ENCODE data around the gene ZRANB2. TPM values are rescaled to one million over a fixed set of nuclear protein-coding genes. Genes with fewer than 3 reads are reported as not detected.

The ZRANB2 gene
- total and polyA plus RNA-seq, 2 donors (not counting 1 experiment from before 2014, with no cell fraction given), result 40.8 to 86.7 TPM

- DNase-seq (ENCODE audit: low read depth in 2 of 2), result no peak
- H3K4me2 ChIP-seq (ENCODE audit: extremely low read depth, insufficient read depth, low read length), result no peak overlapping the region
- no peaks in the 10 kb centered on the region for H3K27me3 ChIP-seq (ENCODE audit: control insufficient read depth, insufficient read depth, low read length)
- H3K4me3 ChIP-seq (replicated peaks in 1 of 4; ENCODE audit: control extremely low read depth in 1 of 4, insufficient read depth in 1 of 4, low read depth in 3 of 4, low read length in 4 of 4), result no peak overlapping the region
- no peak overlapping the region for H2AFZ ChIP-seq (ENCODE audit: low read length)
- no peak for TF ChIP-seq EZH2 (IDR thresholded peaks at IDR 0.05; ENCODE audit: low read length, missing control alignments)
- TF ChIP-seq, protein P1, sequence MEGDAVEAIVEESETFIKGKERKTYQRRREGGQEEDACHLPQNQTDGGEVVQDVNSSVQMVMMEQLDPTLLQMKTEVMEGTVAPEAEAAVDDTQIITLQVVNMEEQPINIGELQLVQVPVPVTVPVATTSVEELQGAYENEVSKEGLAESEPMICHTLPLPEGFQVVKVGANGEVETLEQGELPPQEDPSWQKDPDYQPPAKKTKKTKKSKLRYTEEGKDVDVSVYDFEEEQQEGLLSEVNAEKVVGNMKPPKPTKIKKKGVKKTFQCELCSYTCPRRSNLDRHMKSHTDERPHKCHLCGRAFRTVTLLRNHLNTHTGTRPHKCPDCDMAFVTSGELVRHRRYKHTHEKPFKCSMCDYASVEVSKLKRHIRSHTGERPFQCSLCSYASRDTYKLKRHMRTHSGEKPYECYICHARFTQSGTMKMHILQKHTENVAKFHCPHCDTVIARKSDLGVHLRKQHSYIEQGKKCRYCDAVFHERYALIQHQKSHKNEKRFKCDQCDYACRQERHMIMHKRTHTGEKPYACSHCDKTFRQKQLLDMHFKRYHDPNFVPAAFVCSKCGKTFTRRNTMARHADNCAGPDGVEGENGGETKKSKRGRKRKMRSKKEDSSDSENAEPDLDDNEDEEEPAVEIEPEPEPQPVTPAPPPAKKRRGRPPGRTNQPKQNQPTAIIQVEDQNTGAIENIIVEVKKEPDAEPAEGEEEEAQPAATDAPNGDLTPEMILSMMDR (conservative IDR thresholded peaks at IDR 0.05 in 1 of 2, IDR thresholded peaks at IDR 0.05 in 1 of 2; ENCODE audit: low read depth in 1 of 2, low read length in 2 of 2), result no peak
- no peaks in the 10 kb centered on the region for H3K36me3 ChIP-seq (ENCODE audit: control insufficient read depth, insufficient read depth, low read length)
- H3K9ac ChIP-seq (ENCODE audit: insufficient read depth, low read length), result no peak overlapping the region
- no peaks in the 10 kb centered on the region for H3K4me1 ChIP-seq (ENCODE audit: control insufficient read depth, extremely low read depth, insufficient read depth, low read length)
- no peak overlapping the region for H3K27ac ChIP-seq (ENCODE audit: insufficient read depth, low read length)
- no peaks in the 10 kb centered on the region for H3K79me2 ChIP-seq (ENCODE audit: control insufficient read depth, insufficient read depth, low read length)
- no peaks in the 10 kb centered on the region for H4K20me1 ChIP-seq (ENCODE audit: control insufficient read depth, extremely low read depth, insufficient read depth, low read length)
- H3K9me3 ChIP-seq (ENCODE audit: control insufficient read depth, insufficient read depth, low read depth, low read length), result no peaks in the 10 kb centered on the region
Observed at GRCh38 chr1:71019233-71019969, 61.4 kb downstream of the ZRANB2 start.

- TF ChIP-seq, protein P1 (conservative IDR thresholded peaks at IDR 0.05 in 1 of 2, IDR thresholded peaks at IDR 0.05 in 1 of 2; ENCODE audit: low read depth in 1 of 2, low read length in 2 of 2), result no peak
- TF ChIP-seq EZH2 (IDR thresholded peaks at IDR 0.05; ENCODE audit: low read length, missing control alignments), result no peak
- DNase-seq (ENCODE audit: low read depth in 2 of 2), result no peak
- no peak overlapping the region for H3K9ac ChIP-seq (ENCODE audit: insufficient read depth, low read length)
- H3K9me3 ChIP-seq (ENCODE audit: control insufficient read depth, insufficient read depth, low read depth, low read length), result no peaks in the 10 kb centered on the region
- no peaks in the 10 kb centered on the region for H3K27me3 ChIP-seq (ENCODE audit: control insufficient read depth, insufficient read depth, low read length)
- H3K4me3 ChIP-seq (replicated peaks in 1 of 4; ENCODE audit: control extremely low read depth in 1 of 4, insufficient read depth in 1 of 4, low read depth in 3 of 4, low read length in 4 of 4), result no peak overlapping the region
- H3K36me3 ChIP-seq (ENCODE audit: control insufficient read depth, insufficient read depth, low read length), result no peaks in the 10 kb centered on the region
- no peak overlapping the region for H3K4me2 ChIP-seq (ENCODE audit: extremely low read depth, insufficient read depth, low read length)
- no peaks in the 10 kb centered on the region for H4K20me1 ChIP-seq (ENCODE audit: control insufficient read depth, extremely low read depth, insufficient read depth, low read length)
- H2AFZ ChIP-seq (ENCODE audit: low read length), result no peak overlapping the region
- no peaks in the 10 kb centered on the region for H3K79me2 ChIP-seq (ENCODE audit: control insufficient read depth, insufficient read depth, low read length)
- H3K4me1 ChIP-seq (ENCODE audit: control insufficient read depth, extremely low read depth, insufficient read depth, low read length), result no peaks in the 10 kb centered on the region
- H3K27ac ChIP-seq (ENCODE audit: insufficient read depth, low read length), result no peak overlapping the region
Observed at GRCh38 chr1:71018791-71019190, 62.0 kb downstream of the ZRANB2 start.

GRCh38 chr1:71015745-71016144, 65.1 kb downstream of the ZRANB2 start:
- Histone ChIP-seq H3K4me3 (replicated peaks in 1 of 4; ENCODE audit: control extremely low read depth in 1 of 4, insufficient read depth in 1 of 4, low read depth in 3 of 4, low read length in 4 of 4) (no peak overlapping the region), H3K79me2 (ENCODE audit: control insufficient read depth, insufficient read depth, low read length) (no peaks in the 10 kb centered on the region), H2AFZ (ENCODE audit: low read length) (no peak overlapping the region), H3K4me2 (ENCODE audit: extremely low read depth, insufficient read depth, low read length) (no peak overlapping the region), H3K9ac (ENCODE audit: insufficient read depth, low read length) (no peak overlapping the region), H3K9me3 (ENCODE audit: control insufficient read depth, insufficient read depth, low read depth, low read length) (no peaks in the 10 kb centered on the region), H4K20me1 (ENCODE audit: control insufficient read depth, extremely low read depth, insufficient read depth, low read length) (no peaks in the 10 kb centered on the region), H3K27me3 (ENCODE audit: control insufficient read depth, insufficient read depth, low read length) (no peaks in the 10 kb centered on the region), H3K4me1 (ENCODE audit: control insufficient read depth, extremely low read depth, insufficient read depth, low read length) (no peaks in the 10 kb centered on the region), H3K27ac (ENCODE audit: insufficient read depth, low read length) (no peak overlapping the region), H3K36me3 (ENCODE audit: control insufficient read depth, insufficient read depth, low read length) (no peaks in the 10 kb centered on the region)
- no peak for DNase-seq (ENCODE audit: low read depth in 2 of 2)
- TF ChIP-seq, protein P1 (conservative IDR thresholded peaks at IDR 0.05 in 1 of 2, IDR thresholded peaks at IDR 0.05 in 1 of 2; ENCODE audit: low read depth in 1 of 2, low read length in 2 of 2), result no peak
- no peak for TF ChIP-seq EZH2 (IDR thresholded peaks at IDR 0.05; ENCODE audit: low read length, missing control alignments)

All from fibroblast of lung (primary cell).